Measurements from ENCODE around the gene SIGLEC5. TPM values are rescaled to one million over a fixed set of nuclear protein-coding genes. Genes with fewer than 3 reads are reported as not detected.

SIGLEC5 gene
- total and polyA plus RNA-seq, 2 of the 8 experiments (the other 6 are each of a cell fraction or from before 2014, with no cell fraction given): not detected

DNA sequence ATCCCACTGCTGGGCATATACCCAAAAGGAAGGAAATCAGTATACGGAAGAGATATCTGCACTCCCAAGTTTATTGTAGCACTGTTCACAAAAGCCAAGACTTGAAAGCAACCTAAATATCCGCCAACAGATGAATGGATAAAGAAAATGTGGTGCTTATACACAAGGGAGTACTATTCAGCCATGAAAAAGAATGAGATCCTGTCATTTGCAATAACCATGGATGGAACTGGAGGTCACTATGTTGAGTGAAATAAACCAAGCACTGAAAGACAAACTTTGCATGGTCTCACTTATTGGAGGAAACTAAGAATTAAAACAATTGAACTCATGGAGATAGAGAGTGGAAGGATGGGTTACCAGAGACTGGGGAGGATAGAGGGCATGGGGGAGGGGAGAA, 23.0 kb upstream of the SIGLEC5 start:
- H3K4me3 ChIP-seq (ENCODE audit: extremely low read depth in 1 of 4, insufficient read depth in 2 of 4, low read depth in 3 of 4, low read length in 4 of 4): no peak overlapping the region
- H3K23ac ChIP-seq (ENCODE audit: insufficient read length): no peak overlapping the region
- H2BK12ac ChIP-seq (ENCODE audit: low read depth, low read length): no peak overlapping the region
- no peak overlapping the region for H3K27ac ChIP-seq (ENCODE audit: low read depth, low read length)
- no peak overlapping the region for H2AFZ ChIP-seq (ENCODE audit: low read length)
- H3K56ac ChIP-seq (replicated peaks; ENCODE audit: insufficient read length, low read depth, low read length): no peak overlapping the region
- no peak overlapping the region for H4K5ac ChIP-seq (ENCODE audit: insufficient read length, low read depth, low read length)
- H3K14ac ChIP-seq (ENCODE audit: insufficient read length): no peak overlapping the region
- no peak overlapping the region for H3K4me2 ChIP-seq (ENCODE audit: insufficient read depth in 1 of 2, low read depth in 2 of 2, low read length in 2 of 2)
- H3K18ac ChIP-seq (ENCODE audit: extremely low read depth, low read length): no peak overlapping the region
- no peak for FAIRE-seq
- H2BK5ac ChIP-seq (ENCODE audit: low read depth, low read length): no peak overlapping the region
- H3K27me3 ChIP-seq (replicated peaks in 1 of 4; ENCODE audit: control insufficient read depth in 3 of 4, extremely low read depth in 1 of 4, insufficient read depth in 3 of 4, low read length in 3 of 4): no peaks in the 10 kb centered on the region
- peaks cover 40 to 45% of the 10 kb centered on the region in 2 experiments for H3K9me3 ChIP-seq (ENCODE audit: insufficient read depth in 2 of 2, low read depth in 1 of 2, low read length in 1 of 2)
- H2BK120ac ChIP-seq (replicated peaks; ENCODE audit: low read depth, low read length): no peak overlapping the region
- H3K4me1 ChIP-seq (replicated peaks in 1 of 4; ENCODE audit: control insufficient read depth in 3 of 4, insufficient read depth in 4 of 4, low read length in 3 of 4): no peaks in the 10 kb centered on the region
- H2BK15ac ChIP-seq (ENCODE audit: low read length): no peak overlapping the region
- H3K23me2 ChIP-seq (ENCODE audit: low read depth, low read length): no peaks in the 10 kb centered on the region
- no peaks in the 10 kb centered on the region for H4K20me1 ChIP-seq (replicated peaks in 1 of 2; ENCODE audit: control insufficient read depth in 1 of 2, insufficient read depth in 2 of 2, low read length in 2 of 2)
- no peak overlapping the region for H4K91ac ChIP-seq (replicated peaks; ENCODE audit: insufficient read length, low read length)
- no peaks in the 10 kb centered on the region for H3K36me3 ChIP-seq (ENCODE audit: control insufficient read depth in 2 of 4, insufficient read depth in 4 of 4, low read length in 3 of 4)
- H3K9ac ChIP-seq (replicated peaks in 1 of 4; ENCODE audit: extremely low read depth in 1 of 4, low read depth in 3 of 4, low read length in 3 of 4): no peak overlapping the region
- no peak overlapping the region for H4K8ac ChIP-seq (ENCODE audit: extremely low read depth, insufficient read depth, low read length)
- CTCF ChIA-PET (ENCODE audit: partially characterized antibody): interaction anchor here (0.8 kb wide), 1 partner anchor 180 kb away, joined by 3 read pairs; no protein-coding TSS in a partner anchor
- H3K79me1 ChIP-seq (ENCODE audit: low read depth, low read length): no peaks in the 10 kb centered on the region
- H3K79me2 ChIP-seq (ENCODE audit: control insufficient read depth in 1 of 2, insufficient read depth in 2 of 2, low read length in 2 of 2): no peaks in the 10 kb centered on the region
- no peak overlapping the region for H2BK20ac ChIP-seq (ENCODE audit: low read length)
- POLR2A ChIA-PET (ENCODE audit: partially characterized antibody): no interaction called here
- WGBS, 2 experiments (ENCODE audit: extremely low coverage in 1 of 2, insufficient coverage in 1 of 2, insufficient read length in 1 of 2, insufficient replicate concordance in 2 of 2, low coverage in 1 of 2, low lambda C conversion rate in 2 of 2, missing lambda C conversion rate in 1 of 2): 26% methylated on average over 2 of the region's 2 CpGs; no CpG with 5 or more reads in 1 of the 2 experiments
- H3K4ac ChIP-seq (replicated peaks; ENCODE audit: insufficient read length, low read depth, low read length): no peak overlapping the region
- no peak for DNase-seq (ENCODE audit: low read depth in 1 of 2, low spot score in 2 of 2)
- no peak overlapping the region for H2AK5ac ChIP-seq (ENCODE audit: low read depth, low read length)
- no peak for TF ChIP-seq SIRT6 (IDR thresholded peaks at IDR 0.05; ENCODE audit: low read length)
- no peak for TF ChIP-seq NANOG (IDR thresholded peaks at IDR 0.05; ENCODE audit: insufficient read depth, low read depth, low read length, poor library complexity, severe bottlenecking)
- no peak for TF ChIP-seq ASH2L (IDR thresholded peaks at IDR 0.05; ENCODE audit: low read length)
- no peak for TF ChIP-seq TAF7 (optimal IDR thresholded peaks at IDR 0.05; ENCODE audit: borderline replicate concordance, low read depth, low read length)
- no peak for TF ChIP-seq KDM5A (IDR thresholded peaks at IDR 0.05; ENCODE audit: low read length)
- no peak for TF ChIP-seq CBX8 (IDR thresholded peaks at IDR 0.05; ENCODE audit: borderline replicate concordance, low read depth, low read length)
- no peak for TF ChIP-seq KDM4A (IDR thresholded peaks at IDR 0.05; ENCODE audit: low read depth, low read length, severe bottlenecking)
- TF ChIP-seq TEAD4 (IDR thresholded peaks at IDR 0.05; ENCODE audit: low read depth, low read length): no peak
- TF ChIP-seq NRF1 (IDR thresholded peaks at IDR 0.05; ENCODE audit: low read depth, low read length): no peak
- TF ChIP-seq, protein P1, sequence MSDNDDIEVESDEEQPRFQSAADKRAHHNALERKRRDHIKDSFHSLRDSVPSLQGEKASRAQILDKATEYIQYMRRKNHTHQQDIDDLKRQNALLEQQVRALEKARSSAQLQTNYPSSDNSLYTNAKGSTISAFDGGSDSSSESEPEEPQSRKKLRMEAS (IDR thresholded peaks at IDR 0.05): no peak
- no peak for TF ChIP-seq BCL11A (IDR thresholded peaks at IDR 0.05; ENCODE audit: low read depth in 2 of 2, low read length in 2 of 2)
- TF ChIP-seq FOSL1 (IDR thresholded peaks at IDR 0.05; ENCODE audit: insufficient read depth, low read depth, low read length): no peak
- no peak for TF ChIP-seq CREB1 (IDR thresholded peaks at IDR 0.05)
- TF ChIP-seq, protein P2, sequence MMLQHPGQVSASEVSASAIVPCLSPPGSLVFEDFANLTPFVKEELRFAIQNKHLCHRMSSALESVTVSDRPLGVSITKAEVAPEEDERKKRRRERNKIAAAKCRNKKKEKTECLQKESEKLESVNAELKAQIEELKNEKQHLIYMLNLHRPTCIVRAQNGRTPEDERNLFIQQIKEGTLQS (IDR thresholded peaks at IDR 0.05; ENCODE audit: insufficient read depth, low read depth, low read length): no peak
- no peak for TF ChIP-seq CBX5 (IDR thresholded peaks at IDR 0.05; ENCODE audit: low read depth, low read length)
